Left ventricle myocardium inferior (tissue), 1 donor: ENCODE results near the gene OLIG1. TPM values are rescaled to one million over a fixed set of nuclear protein-coding genes. Genes with fewer than 3 reads are reported as not detected.

Experiments
- DNase-seq: peaks from one replicate; pipeline ENCODE4 v3.0.0-alpha.2; 2020
- H3K27ac ChIP-seq: fragments of 200-600 bp; replicated peaks from 2 replicates; pipeline ENCODE4 v1.8.0; 2021
- H3K27me3 ChIP-seq: fragments of 200-600 bp; 2 replicates; pipeline ENCODE4 v1.8.0; 2021; ENCODE audit warnings: low read depth
- H3K36me3 ChIP-seq: fragments of 200-600 bp; 2 replicates; pipeline ENCODE4 v1.8.0; 2021
- H3K4me1 ChIP-seq: fragments of 200-600 bp; 2 replicates; pipeline ENCODE4 v1.8.0; 2021
- H3K4me3 ChIP-seq: fragments of 200-600 bp; 2 replicates; pipeline ENCODE4 v1.8.0; 2021; ENCODE audit warnings: mild to moderate bottlenecking, moderate library complexity
- H3K9me3 ChIP-seq: fragments of 200-600 bp; replicated peaks from 2 replicates; pipeline ENCODE4 v1.8.0; 2021
- CTCF ChIP-seq: fragments of 200-600 bp; IDR thresholded peaks from 2 replicates; pipeline ENCODE4 v1.8.0; 2021; ENCODE audit warnings: antibody characterized with exemption, mild to moderate bottlenecking, borderline replicate concordance
- intact Hi-C: fragments of 100-400 bp; cut with micrococcal nuclease; formaldehyde crosslinking; loops from one replicate; pipeline ENCODE4 v1.11.0; 2022
- total RNA-seq: library from RNA; stranded (reverse); fragmentation: NEBNext Ultra II Directional; extraction: Animal tissue kit (Norgen Biotek cat#: 25700); gene quantifications from one replicate; pipeline ENCODE4 v1.2.1, GENCODE V29; 2021
- donor health status: DM: no; HTN: yes; CAD: no; lungs with severe emphysema.

Gene OLIG1
- total RNA-seq, 1 donor from 2014 or later: 0.22 TPM

- H3K27me3 ChIP-seq: peaks cover 100% of the 10 kb centered on the region
- intact Hi-C loops: no loop called here
Measured at GRCh38 chr21:33028773-33029384, 41.1 kb upstream of the OLIG1 start.

GRCh38 chr21:33029385-33029921 is 40.5 kb upstream of the OLIG1 start:
- intact Hi-C loops: no loop called here
- Histone ChIP-seq H3K27me3 (peaks cover 100% of the 10 kb centered on the region), H3K4me1 (peaks cover 52% of the 10 kb centered on the region), H3K36me3 (no peaks in the 10 kb centered on the region), H3K4me3 (peak overlapping the region; percentile 34), H3K27ac (no peak overlapping the region), H3K9me3 (no peaks in the 10 kb centered on the region)
- no peak for TF ChIP-seq CTCF
- DNase-seq: no peak

More at GRCh38 chr21:33028773-33029384, 41.1 kb upstream of the OLIG1 start:
- Histone ChIP-seq H3K9me3 (no peaks in the 10 kb centered on the region), H3K4me3 (peak overlapping the region; percentile 34), H3K27ac (no peak overlapping the region), H3K36me3 (no peaks in the 10 kb centered on the region), H3K4me1 (peaks cover 58% of the 10 kb centered on the region)
- no peak for DNase-seq
- no peak for TF ChIP-seq CTCF

GRCh38 chr21:33029975-33030461 is 39.9 kb upstream of the OLIG1 start:
- intact Hi-C loops: no loop called here
- Histone ChIP-seq H3K9me3 (no peaks in the 10 kb centered on the region), H3K36me3 (no peaks in the 10 kb centered on the region), H3K4me3 (no peak overlapping the region), H3K4me1 (peaks cover 48% of the 10 kb centered on the region), H3K27me3 (peaks cover 100% of the 10 kb centered on the region), H3K27ac (no peak overlapping the region)
- TF ChIP-seq CTCF: no peak
- DNase-seq: no peak

GRCh38 chr21:33030633-33031032 is 39.3 kb upstream of the OLIG1 start:
- Histone ChIP-seq H3K9me3 (no peaks in the 10 kb centered on the region), H3K36me3 (no peaks in the 10 kb centered on the region), H3K4me3 (no peak overlapping the region), H3K27ac (no peak overlapping the region), H3K27me3 (peaks cover 100% of the 10 kb centered on the region), H3K4me1 (peaks cover 42% of the 10 kb centered on the region)
- TF ChIP-seq CTCF: no peak
- intact Hi-C loops: no loop called here
- DNase-seq: no peak

DNA sequence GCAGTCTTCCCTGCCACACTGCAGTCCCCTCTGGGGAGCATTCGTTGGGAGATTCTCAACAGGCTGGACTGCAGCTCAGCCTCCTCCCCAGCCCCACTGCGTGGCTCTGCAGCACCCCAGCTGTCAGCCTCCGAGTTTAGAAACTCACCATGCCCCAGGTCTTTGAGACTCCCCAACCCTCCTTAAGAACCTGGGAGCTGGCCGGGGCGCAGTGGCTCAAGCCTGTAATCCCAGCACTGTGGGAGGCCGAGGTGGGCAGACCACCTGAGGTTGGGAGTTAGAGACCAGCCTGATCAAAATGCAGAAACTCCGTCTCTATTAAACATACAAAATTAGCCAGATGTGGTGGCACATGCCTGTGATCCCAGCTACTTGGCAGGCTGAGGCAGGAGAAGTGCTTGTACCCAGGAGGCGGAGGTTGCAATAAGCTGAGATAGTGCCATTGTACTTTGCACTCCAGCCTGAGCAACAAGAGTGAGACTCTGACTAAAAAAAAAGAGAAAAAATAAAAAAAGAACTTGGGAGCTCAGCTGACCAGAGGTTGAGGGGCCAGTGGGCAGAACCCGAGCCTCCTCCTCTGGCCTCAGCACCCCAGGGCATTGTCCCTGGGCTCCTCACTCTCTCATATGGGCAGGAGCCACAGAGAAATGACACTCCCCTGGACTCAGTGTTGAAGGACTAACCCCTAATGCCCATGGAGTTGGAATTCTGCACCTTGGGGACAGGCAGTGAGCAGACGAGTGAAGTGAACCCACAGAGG is 38.6 kb upstream of the OLIG1 start:
- peaks cover 100% of the 10 kb centered on the region for H3K27me3 ChIP-seq
- no peak overlapping the region for H3K27ac ChIP-seq
- H3K4me1 ChIP-seq: peaks cover 37% of the 10 kb centered on the region

More for the DNA sequence above, 38.6 kb upstream of the OLIG1 start:
- intact Hi-C loops: no loop called here
- no peak for TF ChIP-seq CTCF
- H3K36me3 ChIP-seq: no peaks in the 10 kb centered on the region
- no peak for DNase-seq
- H3K4me3 ChIP-seq: no peak overlapping the region
- no peaks in the 10 kb centered on the region for H3K9me3 ChIP-seq
